ENCODE data around the gene NEDD9.

GRCh38 chr6:11272491-11273192 is 40.2 kb upstream of the NEDD9 start:
- TF ChIP-seq TEAD4 (IDR thresholded peaks at IDR 0.05) (no peak), MAX (IDR thresholded peaks at IDR 0.05) (no peak), ZBTB7A (IDR thresholded peaks at IDR 0.05; ENCODE audit: low read depth) (no peak), YY1 (IDR thresholded peaks at IDR 0.05; ENCODE audit: low read depth) (no peak), FOXM1 (IDR thresholded peaks at IDR 0.05; ENCODE audit: borderline replicate concordance, low read depth) (no peak), REST (IDR thresholded peaks at IDR 0.05; ENCODE audit: low read depth) (no peak), EGR1 (IDR thresholded peaks at IDR 0.05) (no peak), RAD21 (IDR thresholded peaks at IDR 0.05; ENCODE audit: low read depth) (no peak), CREB1 (IDR thresholded peaks at IDR 0.05; ENCODE audit: low read depth) (no peak), TAF1 (IDR thresholded peaks at IDR 0.05; ENCODE audit: low read depth) (no peak), NFIC (IDR thresholded peaks at IDR 0.05) (no peak), CEBPB (IDR thresholded peaks at IDR 0.05) (no peak), USF1 (IDR thresholded peaks at IDR 0.05) (no peak), EP300 (IDR thresholded peaks at IDR 0.05; ENCODE audit: borderline replicate concordance) (no peak)

All from Ishikawa (cell line).